Measurements from ENCODE around the gene ADGRV1.

The ADGRV1 gene

DNA sequence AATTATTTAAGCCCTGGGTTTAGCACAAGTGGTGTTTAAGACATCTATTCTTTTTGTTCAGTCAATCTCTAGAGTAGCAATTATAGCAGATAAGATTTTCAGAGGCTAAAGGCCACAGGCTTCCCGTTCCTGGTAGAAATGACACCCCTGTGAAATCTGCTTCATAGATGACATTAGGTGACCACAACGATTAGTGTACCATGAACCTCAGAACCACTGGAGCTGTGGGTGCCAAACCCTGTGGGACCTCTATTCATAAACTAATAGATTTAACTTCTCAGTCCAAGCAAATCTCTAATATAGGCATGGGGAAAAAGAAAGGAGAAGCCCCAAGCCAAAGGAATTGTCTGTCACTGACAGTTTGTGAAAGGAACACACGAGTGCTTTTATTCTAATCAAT is 617.1 kb downstream of the ADGRV1 start:
- ATAC-seq (ENCODE audit: insufficient read depth, low read depth) (no peak), DNase-seq (no peak)
- no peaks in the 10 kb centered on the region for H3K4me1 ChIP-seq (ENCODE audit: insufficient read depth, low read length)
- H3K36me3 ChIP-seq (ENCODE audit: insufficient read depth, low read length), result no peaks in the 10 kb centered on the region
- peaks cover 5% of the 10 kb centered on the region for H3K27me3 ChIP-seq (ENCODE audit: insufficient read depth, low read length, poor library complexity)
- no peak overlapping the region for H2AFZ ChIP-seq (ENCODE audit: low read depth, low read length)
- no peak overlapping the region for H3K4me3 ChIP-seq (ENCODE audit: low read depth in 1 of 2, low read length in 2 of 2)
- TF ChIP-seq EZH2 (IDR thresholded peaks at IDR 0.05; ENCODE audit: borderline replicate concordance, low read depth, low read length, severe bottlenecking) (no peak), CTCF (IDR thresholded peaks at IDR 0.05; ENCODE audit: borderline replicate concordance, extremely low read depth, low read length, poor library complexity, severe bottlenecking) (no peak)
- no peaks in the 10 kb centered on the region for H4K20me1 ChIP-seq (ENCODE audit: insufficient read depth, low read length)
- H3K9ac ChIP-seq (ENCODE audit: low read depth, low read length), result no peak overlapping the region
- no peaks in the 10 kb centered on the region for H3K79me2 ChIP-seq (ENCODE audit: insufficient read depth, low read length)
- H3K4me2 ChIP-seq (ENCODE audit: insufficient read depth, low read length), result no peak overlapping the region
- no peak overlapping the region for H3K27ac ChIP-seq (ENCODE audit: low read length)
- H3K9me3 ChIP-seq (ENCODE audit: insufficient read depth, low read length, severe bottlenecking), result no peaks in the 10 kb centered on the region

DNA sequence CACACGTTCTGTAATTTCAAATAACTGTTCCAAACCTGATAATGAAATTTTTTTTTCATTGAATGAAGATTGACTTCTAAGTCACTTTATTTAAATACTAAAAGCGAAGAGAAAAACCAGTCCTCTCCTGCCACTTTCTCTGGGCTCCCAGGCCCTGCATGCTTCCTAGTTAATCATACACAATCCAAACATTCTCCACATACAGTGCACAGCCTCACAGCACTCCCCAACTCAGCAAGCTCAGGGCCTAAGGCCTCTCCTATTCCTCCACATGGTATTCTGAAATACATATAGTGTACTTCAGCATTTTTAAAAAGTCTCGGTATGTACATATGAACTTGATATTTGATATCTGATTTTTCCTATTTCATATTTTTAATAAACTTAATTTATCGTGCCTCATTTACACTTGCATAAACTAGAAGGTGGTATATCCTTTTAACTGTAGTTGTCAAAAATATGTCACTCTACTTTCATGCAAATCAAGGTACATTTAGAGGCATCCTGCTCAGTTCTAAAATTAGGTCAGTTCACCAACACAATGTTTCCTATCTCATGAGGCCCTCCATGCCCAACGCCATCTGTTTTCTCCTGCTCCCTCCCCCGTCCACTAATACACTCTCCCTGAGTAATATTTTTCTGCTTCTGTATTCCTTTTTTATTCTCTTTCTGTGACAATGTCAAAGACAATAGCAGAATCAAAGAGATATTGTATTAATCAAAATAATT is 617.9 kb downstream of the ADGRV1 start:
- no peak overlapping the region for H3K27ac ChIP-seq (ENCODE audit: low read length)
- ATAC-seq (ENCODE audit: insufficient read depth, low read depth) (no peak), DNase-seq (no peak)
- TF ChIP-seq EZH2 (IDR thresholded peaks at IDR 0.05; ENCODE audit: borderline replicate concordance, low read depth, low read length, severe bottlenecking) (no peak), CTCF (IDR thresholded peaks at IDR 0.05; ENCODE audit: borderline replicate concordance, extremely low read depth, low read length, poor library complexity, severe bottlenecking) (no peak)
- no peak overlapping the region for H3K4me3 ChIP-seq (ENCODE audit: low read depth in 1 of 2, low read length in 2 of 2)
- no peaks in the 10 kb centered on the region for H3K9me3 ChIP-seq (ENCODE audit: insufficient read depth, low read length, severe bottlenecking)
- no peaks in the 10 kb centered on the region for H3K4me1 ChIP-seq (ENCODE audit: insufficient read depth, low read length)
- H3K36me3 ChIP-seq (ENCODE audit: insufficient read depth, low read length), result no peaks in the 10 kb centered on the region
- peaks cover 5% of the 10 kb centered on the region for H3K27me3 ChIP-seq (ENCODE audit: insufficient read depth, low read length, poor library complexity)
- H3K9ac ChIP-seq (ENCODE audit: low read depth, low read length), result no peak overlapping the region
- no peak overlapping the region for H3K4me2 ChIP-seq (ENCODE audit: insufficient read depth, low read length)
- H3K79me2 ChIP-seq (ENCODE audit: insufficient read depth, low read length), result no peaks in the 10 kb centered on the region
- H2AFZ ChIP-seq (ENCODE audit: low read depth, low read length), result no peak overlapping the region
- no peaks in the 10 kb centered on the region for H4K20me1 ChIP-seq (ENCODE audit: insufficient read depth, low read length)

DNA sequence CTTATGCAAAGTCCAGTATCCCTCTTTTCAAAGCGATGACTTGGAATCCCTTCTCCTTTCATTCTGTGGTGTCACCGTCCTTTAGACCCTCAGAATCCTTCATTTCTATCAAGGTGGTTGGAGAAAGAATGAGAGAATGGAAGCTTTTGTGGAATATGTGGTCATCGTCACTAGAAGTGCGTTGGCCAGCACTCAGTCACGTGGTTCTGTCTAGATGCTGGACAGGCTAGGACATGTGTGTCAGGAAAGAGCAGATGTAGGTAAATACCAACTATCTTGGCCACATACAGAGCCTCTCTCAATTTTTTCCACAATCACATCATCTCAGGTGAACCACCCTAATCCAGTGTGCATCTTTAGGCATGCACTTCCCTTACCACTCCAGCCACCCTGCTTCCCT is 618.5 kb downstream of the ADGRV1 start:
- no peak for DNase-seq
- H3K27me3 ChIP-seq (ENCODE audit: insufficient read depth, low read length, poor library complexity), result peaks cover 5% of the 10 kb centered on the region
- no peak overlapping the region for H2AFZ ChIP-seq (ENCODE audit: low read depth, low read length)
- no peak overlapping the region for H3K4me3 ChIP-seq (ENCODE audit: low read depth in 1 of 2, low read length in 2 of 2)
- no peaks in the 10 kb centered on the region for H3K36me3 ChIP-seq (ENCODE audit: insufficient read depth, low read length)
- no peaks in the 10 kb centered on the region for H4K20me1 ChIP-seq (ENCODE audit: insufficient read depth, low read length)
- no peaks in the 10 kb centered on the region for H3K4me1 ChIP-seq (ENCODE audit: insufficient read depth, low read length)
- H3K27ac ChIP-seq (ENCODE audit: low read length), result no peak overlapping the region
- no peaks in the 10 kb centered on the region for H3K79me2 ChIP-seq (ENCODE audit: insufficient read depth, low read length)
- H3K9me3 ChIP-seq (ENCODE audit: insufficient read depth, low read length, severe bottlenecking), result no peaks in the 10 kb centered on the region
- no peak overlapping the region for H3K9ac ChIP-seq (ENCODE audit: low read depth, low read length)
- no peak for TF ChIP-seq CTCF (IDR thresholded peaks at IDR 0.05; ENCODE audit: borderline replicate concordance, extremely low read depth, low read length, poor library complexity, severe bottlenecking)
- TF ChIP-seq EZH2 (IDR thresholded peaks at IDR 0.05; ENCODE audit: borderline replicate concordance, low read depth, low read length, severe bottlenecking), result no peak
- ATAC-seq (ENCODE audit: insufficient read depth, low read depth), result no peak
- H3K4me2 ChIP-seq (ENCODE audit: insufficient read depth, low read length), result no peak overlapping the region

Data from DND-41 (cell line).